HG03521 (cell line): ENCODE results near the gene LRRC45.

Experiments used
- ATAC-seq: cut with Tn5 transposase; IDR thresholded peaks from one replicate; pipeline ENCODE4 v1.9.1; 2021; ENCODE audit warnings: mild to moderate bottlenecking, moderate library complexity; ENCODE audit not compliant: unreplicated experiment

LRRC45 gene

GRCh38 chr17:81993729-81994592 is 29.1 kb upstream of the LRRC45 start:
- no peak for ATAC-seq

DNA sequence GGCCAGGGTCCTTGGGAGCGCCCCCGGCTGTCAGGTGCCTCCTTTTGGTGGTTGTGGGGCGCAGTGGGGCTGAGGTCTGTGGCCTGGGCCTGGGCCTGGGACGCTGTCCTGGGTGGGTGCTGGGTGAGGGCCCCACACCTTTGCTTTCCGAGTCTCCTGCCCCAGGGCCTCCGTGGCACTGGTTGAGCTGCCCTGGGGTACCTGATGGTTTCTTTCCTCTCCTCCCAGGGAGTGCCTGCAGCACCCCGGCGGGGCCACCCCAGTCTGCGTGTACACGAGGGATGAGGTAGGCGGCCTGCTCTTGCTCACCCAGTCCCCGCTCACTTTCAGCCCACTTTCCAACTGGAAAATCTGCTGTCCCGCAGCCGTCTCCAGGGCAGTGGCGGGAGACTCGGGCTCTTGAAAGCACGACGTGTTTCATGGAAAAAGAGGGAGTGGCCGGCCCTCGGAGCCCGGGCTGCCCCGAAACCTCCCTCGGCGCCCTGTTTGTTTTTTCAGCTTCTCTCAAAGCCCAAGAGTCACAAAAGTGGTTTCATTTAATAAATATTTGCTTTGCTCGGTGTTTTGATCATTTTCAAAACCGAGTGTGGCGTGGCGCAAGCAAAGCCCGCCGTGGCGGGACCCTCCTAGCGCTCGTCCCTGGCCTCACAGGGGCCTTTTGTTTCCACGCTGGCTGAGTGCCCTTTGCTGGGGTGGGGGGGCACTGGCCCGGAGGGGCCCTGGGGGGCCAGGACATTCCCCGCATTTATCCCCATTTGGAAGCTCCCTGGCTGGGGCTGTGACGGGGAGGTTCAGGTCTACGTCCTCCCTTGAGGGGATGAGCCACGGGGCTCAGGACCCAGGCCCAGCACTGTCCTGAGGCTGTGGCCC is 28.3 kb upstream of the LRRC45 start:
- ATAC-seq = no peak

DNA sequence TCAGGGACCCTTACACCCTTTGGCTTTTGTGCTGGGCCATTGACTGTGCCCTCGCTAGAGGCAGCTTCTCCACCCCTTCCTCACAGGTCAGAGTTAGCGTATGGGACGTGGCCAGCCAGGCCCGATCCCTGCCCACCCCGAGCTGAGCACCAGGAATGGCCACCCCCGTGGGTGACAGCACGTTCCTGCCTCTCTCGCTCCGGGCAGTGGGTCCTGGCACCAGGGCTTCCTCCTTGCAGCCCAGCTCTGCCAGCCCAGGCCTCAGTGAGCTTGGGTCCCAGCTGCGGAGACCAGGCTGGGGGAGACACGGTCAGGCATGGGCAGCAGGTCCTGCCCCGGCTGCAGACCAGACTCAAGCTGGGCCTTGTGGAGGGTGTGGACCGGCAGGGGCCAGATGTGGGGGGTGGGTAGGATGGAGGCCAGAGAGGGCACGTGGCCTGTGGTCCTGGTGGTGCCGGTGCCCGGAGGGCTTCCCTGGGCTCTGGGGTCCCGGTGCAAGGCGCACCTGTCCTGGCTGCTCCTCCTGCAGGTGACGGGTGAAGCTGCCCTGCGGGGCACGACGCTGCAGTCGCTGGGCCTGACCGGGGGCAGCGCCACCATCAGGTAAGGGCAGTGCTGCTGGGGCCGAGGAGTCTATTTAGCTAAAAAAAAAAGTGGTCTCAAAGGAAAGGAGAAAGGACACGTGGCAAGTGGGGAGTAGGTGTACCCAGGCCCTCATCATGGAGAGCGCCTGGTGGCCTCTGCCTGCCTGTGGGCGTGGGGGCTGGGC is 27.5 kb upstream of the LRRC45 start:
- ATAC-seq = no peak

DNA sequence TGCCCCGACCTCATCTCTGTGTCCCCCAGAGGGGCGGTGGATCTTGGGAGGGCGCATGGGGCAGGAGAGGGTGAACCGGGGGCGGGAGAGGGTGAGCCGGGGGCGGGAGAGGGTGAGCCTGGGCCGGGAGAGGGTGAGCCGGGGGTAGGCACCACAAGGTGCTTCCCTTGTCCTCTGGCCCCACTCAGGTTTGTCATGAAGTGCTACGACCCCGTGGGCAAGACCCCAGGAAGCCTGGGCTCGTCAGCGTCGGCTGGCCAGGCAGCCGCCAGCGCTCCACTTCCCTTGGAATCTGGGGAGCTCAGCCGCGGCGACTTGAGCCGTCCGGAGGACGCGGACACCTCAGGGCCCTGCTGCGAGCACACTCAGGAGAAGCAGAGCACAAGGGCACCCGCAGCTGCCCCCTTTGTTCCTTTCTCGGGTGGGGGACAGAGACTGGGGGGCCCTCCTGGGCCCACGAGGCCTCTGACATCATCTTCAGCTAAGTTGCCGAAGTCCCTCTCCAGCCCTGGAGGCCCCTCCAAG is 26.8 kb upstream of the LRRC45 start:
- ATAC-seq = no peak

DNA sequence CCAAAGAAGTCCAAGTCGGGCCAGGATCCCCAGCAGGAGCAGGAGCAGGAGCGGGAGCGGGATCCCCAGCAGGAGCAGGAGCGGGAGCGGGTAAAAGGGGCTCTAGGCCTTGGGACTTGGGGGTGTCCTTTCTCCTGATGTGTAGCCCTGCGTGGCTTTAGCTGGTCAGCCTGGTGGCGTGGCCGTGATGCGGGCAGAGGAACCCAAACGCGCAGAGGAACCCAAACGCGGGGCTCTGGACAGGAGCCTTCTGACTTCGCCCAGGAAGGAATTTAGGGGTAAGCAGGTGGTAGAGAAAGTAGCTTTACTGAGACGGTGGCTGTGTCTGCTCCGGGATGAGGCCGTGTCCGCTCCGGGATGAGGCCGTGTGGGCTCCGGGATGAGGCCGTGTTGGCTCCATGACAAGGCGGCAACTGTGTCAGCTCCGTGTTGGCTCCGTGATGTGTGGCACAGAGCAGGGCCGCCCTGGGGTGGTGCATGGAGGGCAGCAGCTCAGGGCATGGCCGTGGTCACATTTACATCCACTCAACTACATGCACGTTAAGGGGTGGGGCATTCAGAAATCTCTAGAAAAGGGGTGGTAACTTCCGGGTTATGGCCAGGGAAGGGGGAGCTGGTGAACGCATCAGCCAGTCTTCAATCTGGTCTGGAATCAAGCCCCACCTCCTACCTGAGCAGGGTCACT is 26.2 kb upstream of the LRRC45 start:
- no peak for ATAC-seq

GRCh38 chr17:81998212-81998611 is 24.9 kb upstream of the LRRC45 start:
- ATAC-seq = no peak

DNA sequence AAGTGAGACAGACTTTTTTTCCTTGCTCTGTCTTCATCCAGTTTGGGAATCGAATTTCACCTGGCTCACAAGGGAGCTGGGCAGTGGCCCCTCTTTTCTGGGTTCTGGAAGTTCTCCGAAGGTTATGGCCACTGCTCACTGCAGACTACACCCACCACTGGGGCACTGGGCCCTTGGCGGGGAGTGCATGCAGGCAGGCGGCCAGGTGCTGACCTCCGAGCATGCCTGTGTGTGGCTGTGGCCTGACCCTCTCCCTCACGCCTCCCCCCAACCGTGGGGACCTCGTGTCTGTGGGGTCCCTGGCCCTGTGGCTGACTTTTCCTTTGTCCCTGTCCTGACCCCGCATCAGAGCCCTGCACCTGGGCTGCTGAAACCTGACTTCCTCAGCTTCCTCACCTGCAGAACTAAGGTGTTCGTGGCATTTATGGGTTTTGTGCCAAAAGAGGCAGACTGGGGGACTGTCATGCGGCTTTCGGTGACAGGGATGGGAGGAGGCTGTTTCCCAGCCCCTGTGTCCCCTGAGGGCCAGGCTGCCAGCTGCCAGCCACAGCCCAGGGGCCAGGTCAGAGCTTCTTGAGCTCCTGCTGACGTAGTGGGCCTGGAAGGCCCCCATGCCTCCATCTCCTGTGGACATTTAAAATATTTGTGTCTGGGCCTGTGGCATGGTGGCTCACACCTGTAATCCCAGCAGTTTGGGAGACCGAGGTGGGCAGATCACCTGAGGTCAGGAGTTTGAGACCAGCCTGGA is 24.2 kb upstream of the LRRC45 start:
- no peak for ATAC-seq

- no peak for ATAC-seq
Observed at GRCh38 chr17:81999587-81999975, 23.5 kb upstream of the LRRC45 start.

DNA sequence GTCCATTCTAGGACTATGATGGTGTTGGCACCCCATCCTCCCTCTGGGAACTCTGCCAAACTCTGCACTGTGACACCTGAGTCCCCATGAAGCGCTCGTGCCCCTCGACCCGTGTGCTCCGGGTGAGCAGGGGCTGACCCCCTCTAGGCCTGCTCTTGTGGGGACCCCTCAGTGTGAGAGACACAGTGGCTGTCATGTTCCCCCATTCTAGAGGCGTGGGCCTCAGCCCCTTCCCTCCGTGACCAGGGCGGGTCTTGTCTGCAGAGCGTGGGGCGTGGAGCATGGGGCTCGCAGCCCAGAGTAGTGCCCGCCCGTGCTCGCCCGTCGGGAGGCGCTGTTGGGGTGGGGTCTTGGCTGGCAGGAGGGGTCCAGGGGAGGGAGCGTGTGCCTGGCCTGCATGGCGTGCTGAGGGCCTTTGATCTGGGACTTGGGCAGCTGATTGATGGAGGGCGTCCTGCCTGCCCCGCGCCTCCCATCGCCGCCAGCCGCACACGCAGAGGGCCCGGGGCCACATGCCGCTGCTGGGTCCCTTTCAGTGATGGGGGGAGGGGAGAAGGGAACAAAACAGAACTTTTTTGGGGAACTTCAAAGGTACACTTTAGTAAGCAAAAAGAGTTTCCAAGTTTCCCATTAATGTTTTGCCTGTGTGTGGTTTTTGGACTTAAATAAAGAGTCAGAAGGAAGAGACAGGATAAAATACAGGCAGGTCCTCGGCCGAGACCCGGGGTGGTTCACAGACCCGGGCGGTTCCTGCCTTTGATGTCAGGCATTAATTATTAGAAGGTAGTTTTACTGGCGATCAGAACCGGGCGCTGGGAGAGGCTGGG is 22.9 kb upstream of the LRRC45 start:
- no peak for ATAC-seq

DNA sequence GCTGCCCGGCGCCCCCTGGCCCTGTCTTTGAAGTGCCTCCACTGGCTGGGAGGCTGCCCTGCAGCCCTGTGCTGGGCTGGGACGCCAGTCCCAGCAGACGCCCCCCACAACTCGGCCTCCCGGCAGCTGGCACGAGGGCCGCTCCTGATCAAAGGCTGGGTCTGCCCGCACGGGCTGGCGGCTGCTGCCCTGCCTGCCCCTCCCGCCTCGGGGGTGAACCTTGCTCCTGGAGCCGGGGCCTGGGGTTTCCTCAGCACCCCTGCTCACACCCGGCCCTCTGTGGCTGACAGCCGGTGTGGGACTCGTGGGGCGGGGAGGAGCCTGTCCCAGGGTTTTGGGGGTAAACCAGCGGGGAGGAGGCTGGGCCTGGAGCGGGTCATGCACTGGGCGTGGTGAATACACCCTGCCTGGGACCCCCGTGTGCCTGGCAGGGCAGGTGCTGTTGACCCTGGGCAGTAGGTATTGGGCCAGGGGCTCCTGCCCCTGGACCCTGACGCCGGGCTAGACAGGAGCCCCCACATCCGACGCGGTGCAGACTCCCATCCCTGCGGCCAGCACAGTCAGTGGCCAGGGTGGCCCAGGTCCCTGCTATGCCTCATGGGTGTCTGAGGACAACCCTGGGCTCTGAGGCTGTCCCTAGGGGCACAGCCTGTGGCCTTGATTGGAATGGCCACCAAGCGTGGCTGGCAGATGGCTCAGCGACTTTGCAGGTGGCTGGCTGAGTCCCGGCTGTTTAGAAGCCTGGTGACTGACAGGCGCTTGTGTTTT is 22.1 kb upstream of the LRRC45 start:
- ATAC-seq = no peak

DNA sequence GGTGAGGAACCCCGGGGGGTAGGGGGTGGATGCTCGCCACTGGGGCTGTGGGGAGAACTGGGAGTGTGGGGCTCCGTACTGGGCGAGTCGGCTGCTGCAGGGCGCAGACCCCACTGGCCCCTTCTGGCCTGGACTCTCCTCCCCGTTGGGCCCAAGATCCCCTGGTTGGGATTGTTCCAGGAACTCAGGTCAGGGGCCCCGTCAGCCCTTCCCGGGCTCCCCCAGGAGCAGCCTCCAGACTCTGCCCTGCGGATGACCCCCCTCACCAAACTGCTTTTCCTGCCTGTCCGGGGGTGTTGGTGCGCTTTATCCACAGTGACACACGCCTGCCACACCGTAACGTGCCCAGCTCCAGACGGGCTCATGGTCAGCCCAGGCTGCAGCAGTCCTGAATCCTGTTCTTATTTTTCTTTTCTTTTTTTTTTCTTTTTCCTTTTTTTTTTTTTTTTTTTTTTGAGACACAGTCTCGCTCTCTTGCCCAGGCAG is 21.5 kb upstream of the LRRC45 start:
- no peak for ATAC-seq

DNA sequence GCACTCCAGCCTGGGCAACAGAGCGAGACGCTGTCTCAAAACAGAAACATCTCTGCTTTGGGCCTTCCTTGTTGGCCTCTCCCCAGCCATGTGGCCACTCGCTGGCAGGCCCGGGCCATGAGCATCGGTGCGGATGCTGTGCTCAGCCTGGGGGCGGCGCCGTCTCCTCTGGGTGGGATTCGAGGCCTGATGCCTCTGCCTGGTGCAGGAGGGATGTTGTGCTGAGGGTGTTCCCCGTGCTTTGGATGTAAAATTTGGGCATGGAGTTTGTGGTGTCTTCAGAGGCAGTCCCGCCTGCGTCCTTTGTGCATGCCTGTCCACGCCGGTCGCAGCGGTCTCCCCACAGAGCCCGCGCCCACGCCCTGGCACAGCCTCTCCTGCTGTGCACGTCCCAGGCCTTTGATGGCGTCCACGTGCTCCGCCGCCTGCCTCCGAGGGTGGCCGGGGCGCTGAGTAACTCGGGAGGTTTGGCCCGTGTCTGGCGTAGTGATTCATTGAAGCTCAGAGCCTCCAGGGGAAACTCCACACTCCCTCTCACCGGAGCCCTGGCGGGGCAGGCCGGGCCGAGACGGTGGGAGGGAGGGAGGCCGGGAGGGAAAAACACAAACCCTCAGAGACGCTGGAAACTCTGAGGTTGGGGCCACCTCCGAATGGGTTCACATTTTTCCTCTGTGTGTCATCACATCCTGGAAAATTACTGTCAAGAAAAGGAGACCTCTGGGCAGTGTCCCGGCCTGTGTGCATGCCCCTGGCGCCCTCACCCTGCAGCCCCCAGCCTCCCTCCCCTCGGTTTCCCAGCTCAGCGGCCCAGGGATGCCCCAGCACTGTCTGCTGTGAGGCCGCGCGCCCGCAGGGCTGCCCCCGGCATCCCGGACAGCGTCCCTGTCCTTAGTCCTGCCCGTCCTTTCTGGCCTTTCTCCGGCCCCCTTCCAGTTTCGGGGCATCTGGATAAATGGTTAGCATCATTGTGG is 19.4 kb upstream of the LRRC45 start:
- no peak for ATAC-seq

DNA sequence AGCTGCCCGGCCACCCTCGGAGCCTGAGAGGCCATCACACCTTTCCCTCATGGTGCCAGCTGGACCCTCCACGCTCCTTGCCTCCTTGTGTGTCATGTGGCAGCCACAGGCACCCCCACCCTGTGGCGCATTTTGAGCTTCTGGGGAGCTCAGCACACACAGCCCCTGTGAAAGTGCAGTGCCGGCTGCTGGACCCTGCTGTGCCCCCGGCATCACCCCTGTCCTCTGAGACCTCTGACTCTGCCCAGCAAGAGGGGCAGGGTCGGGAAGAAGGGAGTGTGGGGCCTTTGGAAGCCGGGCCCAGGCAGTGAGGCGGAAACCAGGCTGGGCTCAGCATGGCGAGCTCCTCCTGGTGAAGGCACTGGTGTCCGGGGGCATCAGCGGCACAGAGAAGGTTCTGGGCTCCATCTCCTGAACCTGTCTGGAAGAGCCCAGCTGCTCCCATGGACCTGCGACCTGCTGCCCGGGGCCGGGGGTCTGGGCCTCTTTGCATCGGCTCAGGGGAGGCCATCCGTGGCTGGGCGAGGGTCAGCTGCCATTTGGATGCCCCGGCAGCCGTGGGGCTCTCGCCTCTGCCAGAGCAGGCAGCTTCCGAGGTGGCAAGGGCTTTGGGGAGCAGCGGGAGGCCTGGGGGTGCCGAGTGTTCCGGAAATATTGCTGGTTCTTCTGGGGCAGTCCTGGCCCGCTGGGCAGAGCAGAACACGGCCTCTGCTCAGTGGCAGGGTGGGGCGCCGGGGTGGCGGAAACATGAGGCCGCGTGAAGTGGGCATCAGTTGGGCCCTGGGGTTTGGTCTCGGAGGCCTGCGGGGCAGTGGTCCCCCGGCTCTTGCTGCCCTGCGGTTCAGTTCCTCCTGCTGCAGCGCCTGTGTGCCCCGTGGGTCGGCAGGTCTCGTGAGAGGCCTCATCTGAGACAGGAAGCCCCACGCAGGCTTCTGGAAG is 18.3 kb upstream of the LRRC45 start:
- no peak for ATAC-seq

DNA sequence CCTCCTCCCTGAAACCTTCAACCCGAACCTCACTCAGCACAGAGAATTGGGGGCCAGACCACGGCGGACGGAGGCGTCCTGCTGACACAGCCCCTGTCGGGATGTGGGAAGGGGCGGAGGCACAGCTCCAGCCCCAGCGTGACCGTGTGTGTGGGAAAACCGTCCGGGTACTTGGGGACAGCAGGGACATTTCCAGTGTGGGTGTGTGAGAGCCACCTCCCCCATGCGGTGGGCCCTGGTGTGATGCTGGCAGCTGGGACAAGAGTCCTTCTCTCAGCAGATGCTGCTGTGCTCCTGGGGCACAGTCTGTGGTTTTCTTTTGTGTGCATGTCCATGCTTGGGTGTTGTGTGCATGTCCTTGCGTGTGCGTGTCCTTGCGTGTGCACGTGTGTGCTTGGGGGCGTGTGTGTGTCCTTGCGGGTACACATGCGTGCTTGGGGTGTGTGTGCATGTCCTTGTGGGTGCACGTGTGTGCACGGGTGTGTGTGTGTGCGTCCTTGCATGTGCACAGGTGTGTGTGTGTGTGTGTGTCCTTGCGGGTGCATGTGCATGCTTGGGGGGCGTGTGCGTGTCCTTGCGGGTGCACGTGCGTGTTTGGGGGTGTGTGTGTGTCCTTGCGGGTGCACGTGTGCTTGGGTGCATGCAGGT is 17.3 kb upstream of the LRRC45 start:
- no peak for ATAC-seq
